KMS-11 (cell line): ENCODE data around the gene NPY.

ENCODE experiments used
- H2AFZ ChIP-seq: fragments of 200-600 bp; sonication (generic); 2 replicates; pipeline ENCODE4 v1.6.1; 2016; ENCODE audit warnings: antibody characterized with exemption, mixed run types, low read depth
- H3K27ac ChIP-seq: fragments of 200-600 bp; sonication (generic); 2 replicates; pipeline ENCODE4 v1.6.1; 2016; ENCODE audit warnings: mild to moderate bottlenecking, mixed run types
- H3K27me3 ChIP-seq: fragments of 200-600 bp; sonication (generic); 2 replicates; pipeline ENCODE4 v1.6.1; 2017; ENCODE audit warnings: mild to moderate bottlenecking, low read depth, mixed run types, moderate library complexity; ENCODE audit not compliant: insufficient read depth
- H3K36me3 ChIP-seq: fragments of 200-600 bp; sonication (generic); 2 replicates; pipeline ENCODE4 v1.6.1; 2017; ENCODE audit warnings: mild to moderate bottlenecking, mixed run types; ENCODE audit not compliant: insufficient read depth
- H3K4me1 ChIP-seq: fragments of 200-600 bp; sonication (generic); 2 replicates; pipeline ENCODE4 v1.6.1; 2016; ENCODE audit warnings: mild to moderate bottlenecking, low read depth, mixed run types; ENCODE audit not compliant: poor library complexity, severe bottlenecking
- H3K4me2 ChIP-seq: fragments of 200-600 bp; sonication (generic); 2 replicates; pipeline ENCODE4 v1.7.0; 2016; ENCODE audit warnings: mild to moderate bottlenecking, mixed run types
- H3K4me3 ChIP-seq: fragments of 200-600 bp; sonication (generic); IDR thresholded peaks from 2 replicates; pipeline ENCODE4 v1.6.1; 2017; ENCODE audit warnings: low read depth, low read length, mixed read lengths; ENCODE audit not compliant: insufficient read depth
- H3K79me2 ChIP-seq: fragments of 200-600 bp; sonication (generic); 2 replicates; pipeline ENCODE4 v1.6.1; 2016; ENCODE audit warnings: low read depth, mixed run types; ENCODE audit not compliant: insufficient read depth
- H3K9ac ChIP-seq: fragments of 200-600 bp; sonication (generic); 2 replicates; pipeline ENCODE4 v1.6.1; 2016; ENCODE audit warnings: mild to moderate bottlenecking, mixed run types
- H4K20me1 ChIP-seq: fragments of 200-600 bp; sonication (generic); 2 replicates; pipeline ENCODE4 v1.6.1; 2016; ENCODE audit warnings: mild to moderate bottlenecking, mixed run types; ENCODE audit not compliant: insufficient read depth
- CTCF ChIP-seq: fragments of 200-600 bp; sonication (generic); conservative IDR thresholded peaks from 2 replicates; pipeline ENCODE4 v1.6.1; 2017; ENCODE audit warnings: low read depth, mild to moderate bottlenecking, antibody characterized with exemption, low read length, moderate library complexity, mixed read lengths

The NPY gene

GRCh38 chr7:24334012-24334411, 50.0 kb downstream of the NPY start:
- Histone ChIP-seq H3K4me1 (no peaks in the 10 kb centered on the region), H3K27ac (no peak overlapping the region), H3K4me3 (no peak overlapping the region), H3K79me2 (no peaks in the 10 kb centered on the region), H3K27me3 (no peaks in the 10 kb centered on the region), H4K20me1 (no peaks in the 10 kb centered on the region), H3K4me2 (no peak overlapping the region), H3K9ac (no peak overlapping the region), H3K36me3 (no peaks in the 10 kb centered on the region), H2AFZ (no peak overlapping the region)
- TF ChIP-seq CTCF = no peak

- Histone ChIP-seq H3K9ac (no peak overlapping the region), H3K4me2 (no peak overlapping the region), H3K4me1 (no peaks in the 10 kb centered on the region), H3K4me3 (no peak overlapping the region), H3K27me3 (no peaks in the 10 kb centered on the region), H2AFZ (no peak overlapping the region), H3K79me2 (no peaks in the 10 kb centered on the region), H4K20me1 (no peaks in the 10 kb centered on the region), H3K36me3 (no peaks in the 10 kb centered on the region), H3K27ac (no peak overlapping the region)
- TF ChIP-seq CTCF = no peak
Observed at GRCh38 chr7:24334627-24335026, 50.6 kb downstream of the NPY start.

GRCh38 chr7:24336461-24336860, 52.5 kb downstream of the NPY start:
- Histone ChIP-seq H3K4me2 (no peak overlapping the region), H3K4me3 (no peak overlapping the region), H3K36me3 (no peaks in the 10 kb centered on the region), H3K27ac (no peak overlapping the region), H3K4me1 (no peaks in the 10 kb centered on the region), H2AFZ (no peak overlapping the region), H3K9ac (no peak overlapping the region), H3K79me2 (no peaks in the 10 kb centered on the region), H4K20me1 (no peaks in the 10 kb centered on the region), H3K27me3 (no peaks in the 10 kb centered on the region)
- no peak for TF ChIP-seq CTCF

- H3K4me1 ChIP-seq = no peaks in the 10 kb centered on the region
- no peaks in the 10 kb centered on the region for H3K79me2 ChIP-seq
- H3K27ac ChIP-seq = no peak overlapping the region
- H4K20me1 ChIP-seq = no peaks in the 10 kb centered on the region
- no peak overlapping the region for H2AFZ ChIP-seq
- no peak overlapping the region for H3K9ac ChIP-seq
- H3K4me2 ChIP-seq = no peak overlapping the region
- TF ChIP-seq CTCF = no peak
- no peaks in the 10 kb centered on the region for H3K36me3 ChIP-seq
- H3K4me3 ChIP-seq = no peak overlapping the region
- H3K27me3 ChIP-seq = no peaks in the 10 kb centered on the region
Observed at GRCh38 chr7:24337180-24337579, 53.2 kb downstream of the NPY start.

- Histone ChIP-seq H3K27ac (no peak overlapping the region), H3K27me3 (no peaks in the 10 kb centered on the region), H4K20me1 (no peaks in the 10 kb centered on the region), H3K9ac (no peak overlapping the region), H2AFZ (no peak overlapping the region), H3K79me2 (no peaks in the 10 kb centered on the region), H3K4me1 (no peaks in the 10 kb centered on the region), H3K4me2 (no peak overlapping the region), H3K4me3 (no peak overlapping the region), H3K36me3 (no peaks in the 10 kb centered on the region)
- no peak for TF ChIP-seq CTCF
Observed at GRCh38 chr7:24339575-24339974, 55.6 kb downstream of the NPY start.
